ENCODE data around the gene TEX13D.

Gene TEX13D

DNA sequence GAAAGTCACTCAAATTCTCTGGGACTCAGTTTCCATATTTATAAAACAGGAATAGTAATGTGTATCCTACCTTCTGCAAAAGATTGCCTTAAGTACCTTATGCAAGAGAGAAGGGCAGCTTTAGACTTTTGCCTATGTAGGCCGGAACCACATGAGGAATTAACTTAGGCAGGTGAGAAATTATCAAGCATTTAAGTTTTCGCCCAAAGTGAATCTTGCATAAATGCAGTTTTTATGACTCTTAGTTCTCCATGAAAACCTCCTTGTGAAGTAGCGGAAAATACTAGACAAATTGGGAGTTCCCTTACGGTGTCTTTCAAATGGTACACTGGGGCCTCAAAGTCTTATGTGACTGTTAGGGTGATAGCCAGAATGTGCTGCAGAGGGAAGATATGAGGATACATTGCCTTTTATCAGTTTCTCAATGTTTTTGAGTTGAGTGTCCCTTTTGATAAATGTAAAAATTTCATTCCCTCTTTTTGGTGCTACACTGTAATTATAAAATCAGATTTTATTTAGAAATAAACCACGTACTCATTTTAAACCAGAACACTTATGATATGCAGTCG lies 16.5 kb downstream of the TEX13D start:
- no peak for DNase-seq (ENCODE audit: low spot score)

DNA sequence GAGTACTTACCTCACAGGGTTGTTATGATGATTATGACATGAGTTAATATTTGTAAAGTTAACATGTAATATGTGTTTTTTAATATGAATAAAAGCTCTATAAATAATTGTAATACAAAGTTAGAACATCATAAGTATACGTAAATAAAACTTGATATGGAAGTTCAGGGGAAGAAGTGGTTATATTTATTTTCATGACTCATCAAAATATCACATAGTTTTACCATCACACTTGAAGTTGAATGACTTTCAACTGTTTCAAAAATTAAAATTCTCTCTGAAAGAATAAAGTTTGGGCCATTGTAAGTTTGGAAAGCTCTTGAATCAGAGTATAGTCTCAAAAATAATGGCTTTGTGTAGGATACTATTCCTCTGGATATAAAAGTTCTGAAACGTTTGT lies 22.2 kb downstream of the TEX13D start:
- DNase-seq (ENCODE audit: low spot score), result no peak

DNA sequence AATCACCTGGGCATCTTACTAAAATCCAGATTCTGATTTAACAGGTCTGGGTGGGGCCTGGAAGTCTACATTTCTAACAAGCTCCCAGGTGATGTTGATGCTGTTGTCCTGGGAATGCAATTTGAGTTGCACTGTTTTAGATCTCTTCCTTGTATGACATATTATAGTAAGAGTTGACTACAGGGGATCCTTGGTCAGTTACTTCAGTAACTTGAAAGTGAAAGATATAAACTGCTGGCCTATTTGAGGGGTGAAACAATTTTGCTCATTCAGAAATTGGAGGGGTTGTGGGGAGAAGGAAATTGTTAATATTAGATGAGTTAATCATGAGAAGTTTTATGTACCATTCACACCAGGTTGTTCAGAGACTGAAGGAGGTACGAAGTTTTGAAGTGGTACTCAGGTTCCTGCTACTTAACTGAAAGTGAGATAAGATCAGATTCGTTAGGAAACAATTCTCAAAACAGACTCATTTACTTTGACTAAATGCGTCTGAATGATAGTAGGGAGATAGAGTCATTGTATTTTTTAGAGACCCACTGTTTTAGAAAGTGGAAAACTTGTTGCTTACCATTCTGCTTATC lies 26.4 kb downstream of the TEX13D start:
- no peak for DNase-seq (ENCODE audit: low spot score)

DNA sequence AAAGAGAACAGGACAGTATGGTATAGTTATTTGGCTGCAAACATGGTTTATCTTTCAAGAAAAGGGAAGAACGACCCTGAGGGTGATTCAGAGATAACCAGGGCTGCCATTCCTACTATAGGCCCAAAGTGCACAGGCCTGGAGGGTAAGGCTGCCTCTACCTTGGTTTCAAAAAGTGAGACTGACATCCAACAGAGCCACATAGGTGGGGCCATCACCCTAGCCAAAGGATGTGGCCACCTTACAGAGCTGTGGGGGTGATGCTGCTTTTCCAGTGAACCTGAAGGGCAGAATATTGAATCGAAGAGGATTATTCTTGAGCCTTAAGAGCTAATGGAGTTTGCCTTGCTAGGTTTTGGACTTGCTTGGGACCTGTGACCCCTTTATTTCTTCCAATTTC lies 29.6 kb downstream of the TEX13D start:
- DNase-seq (ENCODE audit: low spot score), result no peak

DNA sequence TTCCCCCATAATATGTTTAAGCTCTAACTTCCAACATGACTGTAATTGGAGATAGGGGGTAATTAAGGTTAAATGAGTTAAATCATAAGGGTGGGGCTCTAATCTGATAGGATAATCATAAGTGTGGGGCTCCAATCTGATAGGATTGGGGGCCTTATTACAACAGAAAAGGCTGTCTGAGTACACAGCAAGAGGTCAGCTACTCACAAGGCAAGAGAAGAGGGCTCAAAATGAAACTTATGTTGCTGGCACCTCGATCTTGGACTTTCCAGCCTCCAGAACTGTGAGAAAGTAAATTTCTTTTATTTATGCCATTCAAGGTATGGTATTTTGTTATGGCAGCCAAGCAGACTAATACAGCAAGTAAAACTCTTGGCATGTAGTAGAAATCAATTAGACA lies 30.3 kb downstream of the TEX13D start:
- no peak for DNase-seq (ENCODE audit: low spot score)

DNA sequence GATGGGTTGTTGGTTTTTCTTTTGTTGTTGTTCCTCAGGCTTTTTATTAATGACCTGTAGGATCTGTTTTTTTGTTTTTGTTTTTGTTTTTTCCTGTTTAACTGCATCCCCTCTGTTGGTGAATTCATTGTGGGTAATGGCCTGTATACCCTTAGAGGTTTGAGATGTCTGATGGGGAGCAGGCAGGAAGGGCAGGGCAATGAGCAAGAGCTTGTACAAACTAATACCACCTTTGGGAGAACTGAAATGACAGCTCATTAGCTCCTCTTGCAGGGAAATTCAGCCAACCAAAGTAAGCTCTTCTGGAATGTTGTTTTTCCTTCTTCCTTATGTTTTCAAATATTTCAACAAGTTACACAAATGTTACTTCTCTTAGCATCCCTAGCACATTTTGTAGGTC lies 37.3 kb downstream of the TEX13D start:
- DNase-seq (ENCODE audit: low spot score), result no peak

DNA sequence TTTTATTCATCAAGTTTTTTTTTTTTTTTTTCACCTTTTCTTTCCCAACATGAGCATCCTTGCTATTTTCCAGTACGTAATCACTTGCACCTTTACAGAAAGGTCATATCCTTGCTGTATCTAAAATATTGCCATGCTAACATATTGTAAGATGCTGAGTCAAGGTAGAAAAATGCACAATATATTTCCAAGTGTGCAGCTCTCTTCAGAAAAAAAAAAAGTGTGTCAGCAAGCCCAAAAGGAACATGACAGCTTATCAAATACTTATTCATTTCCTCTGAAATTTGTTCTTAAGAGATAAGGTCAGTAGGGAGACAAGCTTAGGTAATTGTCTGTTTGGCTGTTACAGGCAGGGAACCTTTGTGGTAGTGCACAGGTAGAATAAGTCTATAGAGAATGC lies 40.9 kb downstream of the TEX13D start:
- DNase-seq (ENCODE audit: low spot score), result no peak

DNA sequence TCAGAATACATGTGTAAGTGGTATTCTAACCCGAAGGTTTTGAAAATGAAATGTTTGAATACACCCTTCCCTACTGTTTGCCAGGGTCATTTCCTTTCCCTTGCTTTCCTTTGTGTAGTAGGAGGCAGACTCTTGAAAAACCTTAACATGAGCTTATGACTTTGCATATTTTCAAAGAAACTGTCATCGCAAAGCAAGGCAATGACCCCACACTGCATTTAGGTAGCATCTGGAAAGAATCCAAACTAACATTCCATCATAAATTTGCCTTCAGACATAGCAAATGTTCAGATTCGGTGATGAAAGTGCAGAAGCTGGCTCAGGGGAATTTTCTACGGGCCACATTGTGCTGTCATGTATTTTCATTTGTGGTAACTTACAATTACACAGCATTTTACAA lies 46.2 kb downstream of the TEX13D start:
- DNase-seq (ENCODE audit: low spot score), result no peak

DNA sequence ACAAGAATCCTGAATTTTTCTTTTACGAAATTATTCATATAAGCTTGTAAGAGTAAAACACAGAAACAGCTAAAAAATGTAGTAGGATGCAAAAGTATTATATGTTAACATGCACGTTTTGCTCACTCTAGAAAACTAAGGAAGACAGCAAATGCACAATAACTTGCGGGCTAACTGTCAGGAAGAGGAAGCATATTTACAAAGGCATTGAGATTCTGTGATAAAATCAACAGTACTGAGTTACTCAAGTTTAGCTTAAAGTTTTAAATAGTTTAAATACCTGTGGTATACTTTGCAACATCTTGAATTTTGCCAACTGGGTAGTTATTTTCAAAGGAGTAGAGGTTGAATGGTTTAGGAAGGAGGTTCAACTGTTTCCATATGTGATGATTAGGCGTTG lies 50.9 kb downstream of the TEX13D start:
- DNase-seq (ENCODE audit: low spot score), result no peak

DNA sequence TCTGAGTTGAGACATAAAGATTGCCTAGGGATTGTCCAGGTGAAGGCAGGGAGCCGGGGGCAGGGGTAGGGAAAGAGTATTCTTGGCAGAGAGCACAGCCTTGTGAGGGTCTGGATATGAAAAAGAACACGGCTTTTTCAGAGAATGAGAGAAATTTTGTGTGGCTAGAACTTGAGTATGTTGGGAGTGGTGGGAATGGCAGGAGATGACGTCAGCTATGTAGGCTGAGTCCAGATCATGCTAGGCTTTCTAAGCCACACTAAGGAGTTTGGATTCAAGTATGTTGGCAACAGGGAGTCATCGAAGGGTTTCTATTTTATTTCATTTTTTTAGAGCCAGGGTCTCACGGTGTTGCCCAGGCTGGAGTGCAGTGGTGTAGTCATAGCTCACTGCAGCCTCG lies 53.9 kb downstream of the TEX13D start:
- DNase-seq (ENCODE audit: low spot score), result no peak

Measured in RKO (cell line).